Stimulated activated CD8-positive, alpha-beta memory T cell treated with anti-CD3 and anti-CD28 coated beads, Interleukin-4, amount 100 ng/mL, for 1 hour (primary cell): ENCODE results near the gene UGT1A1.

Experiments used
- DNase-seq, 2 donors: peaks; one replicate each; pipeline ENCODE4 v3.0.0-alpha.2; 2020; ENCODE audit warnings: low read depth in 2 of 2, low spot score in 1 of 2

The UGT1A1 gene

DNA sequence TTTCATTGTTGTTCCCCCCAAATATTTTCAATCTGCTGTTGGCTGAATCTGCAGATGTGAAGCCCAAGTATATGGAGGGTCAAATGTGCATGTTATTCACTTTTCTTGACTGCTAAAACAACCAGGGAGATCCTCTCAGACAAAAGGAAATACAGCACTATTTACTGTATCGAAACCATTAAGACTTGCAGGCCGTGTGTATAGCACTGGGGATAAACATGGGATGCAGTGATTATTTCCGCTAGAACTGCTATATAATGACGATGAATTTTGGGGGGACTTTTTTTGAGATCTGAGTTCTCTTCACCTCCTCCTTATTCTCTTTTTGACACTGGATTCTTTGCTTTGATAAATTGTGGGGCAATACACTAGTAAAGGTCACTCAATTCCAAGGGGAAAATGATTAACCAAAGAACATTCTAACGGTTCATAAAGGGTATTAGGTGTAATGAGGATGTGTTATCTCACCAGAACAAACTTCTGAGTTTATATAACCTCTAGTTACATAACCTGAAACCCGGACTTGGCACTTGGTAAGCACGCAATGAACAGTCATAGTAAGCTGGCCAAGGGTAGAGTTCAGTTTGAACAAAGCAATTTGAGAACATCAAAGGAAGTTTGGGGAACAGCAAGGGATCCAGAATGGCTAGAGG, 3.5 kb upstream of the UGT1A1 start:
- no peak for DNase-seq

DNA sequence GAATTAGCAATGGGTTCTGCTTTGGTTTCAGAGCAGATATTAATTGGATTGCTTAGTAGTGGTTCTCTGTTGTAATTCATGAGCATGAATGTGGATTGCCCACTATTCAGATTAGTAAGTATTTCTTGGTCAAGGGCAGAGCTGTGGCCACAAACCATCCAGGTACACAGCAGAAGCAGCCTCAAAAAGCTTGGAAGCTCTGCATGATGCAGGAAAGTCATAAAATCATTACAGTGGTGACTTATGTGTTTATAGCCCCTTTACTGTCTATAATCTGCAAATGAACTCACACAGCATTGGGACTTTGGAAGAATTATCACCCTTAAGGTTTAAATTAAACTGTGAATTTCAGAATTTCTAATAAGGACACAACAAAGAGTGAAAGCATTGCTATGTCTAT, 1.9 kb upstream of the UGT1A1 start:
- no peak for DNase-seq

DNA sequence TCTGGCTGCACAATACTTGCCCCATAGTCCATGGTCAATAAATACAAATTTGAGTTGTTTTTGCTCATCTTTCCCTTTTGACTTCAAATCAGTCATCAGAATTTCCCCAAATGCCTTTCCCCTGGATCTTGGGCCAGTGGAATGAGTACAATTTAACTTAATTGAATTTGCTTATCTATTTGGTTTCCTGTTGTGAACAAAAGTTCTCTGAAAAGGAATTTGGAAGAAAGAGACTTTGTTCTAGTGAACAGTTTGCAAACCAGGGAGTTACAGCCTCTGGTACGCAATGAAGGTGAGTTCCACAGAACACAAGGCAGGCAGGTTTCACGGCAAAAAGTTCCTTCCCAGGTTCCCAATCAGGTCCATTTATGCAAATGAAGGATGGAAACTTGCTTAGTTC, 1.2 kb upstream of the UGT1A1 start:
- DNase-seq: no peak

DNA sequence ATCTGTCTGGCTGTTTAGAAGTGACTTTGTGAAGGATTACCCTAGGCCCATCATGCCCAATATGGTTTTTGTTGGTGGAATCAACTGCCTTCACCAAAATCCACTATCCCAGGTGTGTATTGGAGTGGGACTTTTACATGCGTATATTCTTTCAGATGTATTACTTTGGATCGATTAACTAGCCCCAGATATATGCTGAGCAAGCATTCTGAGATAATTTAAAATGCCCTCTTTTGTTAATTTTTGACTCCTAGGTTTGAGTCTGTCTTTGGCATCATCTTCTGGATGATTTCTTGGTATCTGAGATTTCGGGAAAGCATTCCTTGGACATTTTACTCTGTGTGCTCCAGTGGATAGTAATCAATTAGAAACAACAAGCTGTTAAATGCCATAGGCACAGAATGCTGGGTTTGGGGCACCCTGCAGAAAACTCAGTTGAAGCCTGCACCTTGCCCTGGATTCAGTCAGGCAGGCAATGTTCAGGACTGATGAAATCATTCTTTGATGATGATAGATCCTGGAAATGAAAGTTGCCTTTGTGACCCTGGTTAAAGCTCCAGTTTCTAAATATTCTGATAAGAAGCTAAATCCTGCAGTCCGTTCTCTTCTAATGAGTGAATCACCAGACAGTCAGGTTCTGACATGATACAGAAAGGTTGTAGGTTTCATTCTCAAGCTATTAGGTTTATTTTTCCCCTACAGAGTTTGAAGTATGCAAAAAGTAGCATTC, 1.1 kb downstream of the UGT1A1 start:
- no peak for DNase-seq

DNA sequence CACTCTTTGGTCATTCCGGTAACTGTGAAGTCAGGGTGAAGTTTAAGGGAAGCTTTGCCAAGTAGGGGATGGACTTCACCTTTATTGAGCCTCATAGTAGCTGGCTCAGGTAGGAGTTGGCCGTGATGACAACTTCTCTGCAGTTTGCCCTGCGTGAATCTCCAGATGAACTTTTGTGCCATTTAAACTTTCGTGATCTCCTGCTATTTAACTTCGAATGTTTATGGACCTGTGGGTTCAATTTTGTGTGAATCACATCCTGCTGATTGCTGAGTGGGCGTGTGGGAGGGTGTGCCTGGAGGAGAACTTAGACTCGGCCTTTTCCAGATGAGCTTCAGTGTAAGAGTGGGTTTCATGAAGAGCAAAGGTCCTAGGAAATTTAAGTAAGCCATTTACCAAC, 4.2 kb downstream of the UGT1A1 start:
- DNase-seq: no peak

DNA sequence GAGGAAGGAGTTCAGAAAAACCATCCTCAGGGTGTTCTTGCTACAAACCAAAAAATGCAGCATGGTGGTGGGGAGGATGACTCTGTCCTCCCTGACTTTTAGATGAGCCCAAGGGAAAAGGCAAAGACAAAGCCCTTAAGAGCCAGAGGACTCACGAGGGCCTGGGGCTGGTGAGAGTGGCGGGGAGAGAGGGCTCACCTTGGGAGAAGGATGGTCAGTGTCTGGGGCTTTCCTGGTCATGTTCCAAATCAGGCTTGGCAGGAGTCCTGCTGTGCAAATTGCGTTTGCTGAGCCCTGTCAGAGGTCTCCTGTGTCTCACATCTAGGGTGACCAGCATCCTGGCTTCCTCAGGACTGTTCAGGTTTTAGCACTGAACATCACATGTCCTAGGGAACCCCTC, 4.7 kb downstream of the UGT1A1 start:
- DNase-seq: no peak

DNA sequence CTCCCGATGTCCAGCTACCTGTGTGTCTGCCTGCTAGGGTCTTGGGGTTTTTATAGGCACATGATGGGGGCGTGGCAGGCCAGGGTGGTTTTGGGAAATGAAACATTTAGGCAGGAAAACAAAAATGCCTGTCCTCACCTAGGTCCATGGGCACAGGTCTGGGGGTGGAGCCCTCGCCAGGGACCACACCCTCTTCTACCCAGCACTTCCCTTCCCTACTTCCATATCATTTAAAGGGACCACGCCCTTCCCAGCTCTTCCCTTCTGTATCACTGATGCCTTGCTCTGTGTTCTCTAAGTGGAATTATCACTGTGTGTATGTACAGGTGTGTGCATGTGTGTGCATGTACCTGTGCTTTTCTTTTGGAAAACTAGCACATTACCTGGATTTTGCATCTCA, 6.3 kb downstream of the UGT1A1 start:
- no peak for DNase-seq

DNA sequence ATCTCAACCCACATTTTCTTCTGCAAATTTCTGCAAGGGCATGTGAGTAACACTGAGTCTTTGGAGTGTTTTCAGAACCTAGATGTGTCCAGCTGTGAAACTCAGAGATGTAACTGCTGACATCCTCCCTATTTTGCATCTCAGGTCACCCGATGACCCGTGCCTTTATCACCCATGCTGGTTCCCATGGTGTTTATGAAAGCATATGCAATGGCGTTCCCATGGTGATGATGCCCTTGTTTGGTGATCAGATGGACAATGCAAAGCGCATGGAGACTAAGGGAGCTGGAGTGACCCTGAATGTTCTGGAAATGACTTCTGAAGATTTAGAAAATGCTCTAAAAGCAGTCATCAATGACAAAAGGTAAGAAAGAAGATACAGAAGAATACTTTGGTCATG, 8.0 kb downstream of the UGT1A1 start:
- no peak for DNase-seq

DNA sequence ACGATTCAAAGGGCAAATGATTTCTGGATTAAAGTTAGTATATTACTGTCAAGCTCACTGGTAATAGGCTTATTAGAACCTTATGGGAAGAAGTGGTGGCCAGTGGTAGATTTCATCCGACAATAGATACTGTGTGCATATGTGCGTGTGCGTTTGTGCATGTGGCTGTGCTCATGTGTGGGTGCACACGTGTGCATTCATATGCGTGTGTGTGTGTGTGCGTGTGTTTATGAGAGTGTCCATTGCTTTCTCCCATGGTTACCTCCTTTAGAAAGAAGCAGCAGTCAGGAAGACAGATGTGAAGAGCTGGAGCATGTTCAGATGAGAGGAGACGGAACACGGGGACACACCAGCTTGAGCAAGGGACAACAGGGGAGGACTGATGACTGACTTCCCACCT, 9.2 kb downstream of the UGT1A1 start:
- no peak for DNase-seq

DNA sequence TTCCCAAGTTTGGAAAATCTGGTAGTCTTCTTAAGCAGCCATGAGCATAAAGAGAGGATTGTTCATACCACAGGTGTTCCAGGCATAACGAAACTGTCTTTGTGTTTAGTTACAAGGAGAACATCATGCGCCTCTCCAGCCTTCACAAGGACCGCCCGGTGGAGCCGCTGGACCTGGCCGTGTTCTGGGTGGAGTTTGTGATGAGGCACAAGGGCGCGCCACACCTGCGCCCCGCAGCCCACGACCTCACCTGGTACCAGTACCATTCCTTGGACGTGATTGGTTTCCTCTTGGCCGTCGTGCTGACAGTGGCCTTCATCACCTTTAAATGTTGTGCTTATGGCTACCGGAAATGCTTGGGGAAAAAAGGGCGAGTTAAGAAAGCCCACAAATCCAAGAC, 12.1 kb downstream of the UGT1A1 start:
- DNase-seq: no peak

DNA sequence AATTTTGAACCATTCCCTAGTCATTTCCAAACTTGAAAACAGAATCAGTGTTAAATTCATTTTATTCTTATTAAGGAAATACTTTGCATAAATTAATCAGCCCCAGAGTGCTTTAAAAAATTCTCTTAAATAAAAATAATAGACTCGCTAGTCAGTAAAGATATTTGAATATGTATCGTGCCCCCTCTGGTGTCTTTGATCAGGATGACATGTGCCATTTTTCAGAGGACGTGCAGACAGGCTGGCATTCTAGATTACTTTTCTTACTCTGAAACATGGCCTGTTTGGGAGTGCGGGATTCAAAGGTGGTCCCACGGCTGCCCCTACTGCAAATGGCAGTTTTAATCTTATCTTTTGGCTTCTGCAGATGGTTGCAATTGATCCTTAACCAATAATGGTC, 12.5 kb downstream of the UGT1A1 start:
- no peak for DNase-seq

DNA sequence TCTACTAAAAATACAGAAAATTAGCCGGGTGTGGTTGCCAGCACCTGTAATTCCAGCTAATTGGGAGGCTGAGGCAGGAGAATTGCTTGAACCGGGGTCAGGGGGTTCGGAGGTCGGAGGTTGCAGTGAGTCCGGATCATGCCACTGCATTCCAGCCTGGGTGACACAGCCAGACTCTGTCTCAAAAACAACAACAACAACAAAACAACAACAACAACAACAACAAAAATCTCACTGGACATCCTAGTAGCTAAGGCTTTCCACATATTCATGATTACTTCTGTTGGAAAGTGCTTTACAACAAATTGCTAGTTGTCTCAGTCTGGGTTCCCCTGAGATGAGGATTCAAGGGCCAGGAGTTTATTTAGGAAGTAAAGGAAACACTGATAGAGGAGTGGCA, 13.8 kb downstream of the UGT1A1 start:
- no peak for DNase-seq

DNA sequence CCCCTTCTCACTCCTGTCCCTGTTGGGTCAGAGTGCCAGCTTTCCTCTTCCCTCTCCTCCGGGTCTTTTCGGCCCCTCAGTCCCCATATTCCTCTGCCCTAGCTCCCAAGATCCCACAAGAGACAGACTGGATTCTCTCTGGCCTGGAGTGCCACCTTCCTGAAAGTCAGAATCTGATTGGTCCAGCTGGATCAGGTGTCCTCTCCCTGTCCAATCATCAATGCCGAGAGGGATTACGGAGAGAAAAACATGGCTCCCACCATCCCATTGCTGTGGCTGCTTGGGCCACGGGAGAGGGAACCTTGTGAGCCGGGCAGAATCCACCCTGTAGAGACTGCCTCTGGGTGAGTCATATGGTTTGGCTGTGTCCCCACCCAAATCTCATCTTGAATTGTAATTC, 15.3 kb downstream of the UGT1A1 start:
- DNase-seq: no peak

DNA sequence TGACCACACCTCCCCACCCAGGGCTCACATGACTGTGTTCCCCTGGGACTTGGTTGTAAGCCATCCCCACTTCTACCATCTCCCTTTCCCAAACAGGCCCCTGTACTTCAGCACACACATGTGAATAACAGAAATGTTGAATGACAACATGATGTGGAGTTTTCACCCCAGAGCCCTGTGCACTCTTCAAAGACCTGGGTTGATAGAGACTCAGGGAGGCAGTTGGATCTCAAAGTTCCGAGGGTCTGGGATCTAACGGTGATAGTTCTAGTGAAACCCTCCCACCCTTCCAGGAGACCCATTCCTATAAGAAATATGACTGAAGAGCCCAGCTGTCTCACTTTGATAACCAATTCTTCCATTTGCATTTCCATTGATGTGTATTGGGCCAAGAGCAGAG, 18.0 kb downstream of the UGT1A1 start, which contains the start of gene MROH2A:
Gene MROH2A, plus strand, starts transcription at position 301 of the 400 bp plus-strand sequence. CDS start 1,029 bp downstream, outside the sequence.
- no peak for DNase-seq

DNA sequence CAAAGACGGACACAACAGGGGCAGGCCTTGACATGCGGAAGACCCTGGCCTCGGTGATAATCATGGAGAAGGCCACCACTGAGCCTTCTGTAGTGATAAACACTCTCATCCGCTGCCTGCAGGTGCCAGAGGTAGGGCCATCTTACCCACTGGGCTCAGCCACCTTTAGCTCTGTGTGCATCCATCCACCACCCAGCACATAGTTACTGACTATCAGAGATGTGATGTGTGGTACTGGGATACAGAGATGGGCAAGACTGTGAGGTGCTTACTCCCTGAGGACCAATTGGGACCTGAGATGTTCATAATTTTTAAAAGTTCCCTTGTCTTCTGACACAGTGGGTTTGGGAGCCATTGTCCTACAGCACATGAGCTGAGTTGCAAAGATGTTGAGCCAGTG, 19.7 kb downstream of the UGT1A1 start:
- no peak for DNase-seq

DNA sequence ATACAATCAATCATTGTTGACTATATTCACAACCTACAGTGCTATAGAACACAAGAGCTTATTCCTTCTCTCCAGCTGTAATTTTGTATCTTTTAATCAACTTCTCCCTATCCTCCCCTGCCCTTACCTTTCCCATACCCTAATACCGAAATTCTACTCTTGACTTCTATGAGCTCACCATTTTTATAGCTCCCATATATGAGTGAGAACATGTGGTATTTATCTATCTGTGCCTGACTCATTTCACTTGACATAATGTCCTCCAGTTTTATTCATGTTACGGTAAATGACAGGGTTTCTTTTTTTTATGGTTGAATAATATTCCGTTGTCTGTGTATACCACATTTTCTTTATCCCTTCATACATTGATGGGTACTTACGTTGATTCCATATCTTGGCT, 20.7 kb downstream of the UGT1A1 start:
- DNase-seq: no peak

DNA sequence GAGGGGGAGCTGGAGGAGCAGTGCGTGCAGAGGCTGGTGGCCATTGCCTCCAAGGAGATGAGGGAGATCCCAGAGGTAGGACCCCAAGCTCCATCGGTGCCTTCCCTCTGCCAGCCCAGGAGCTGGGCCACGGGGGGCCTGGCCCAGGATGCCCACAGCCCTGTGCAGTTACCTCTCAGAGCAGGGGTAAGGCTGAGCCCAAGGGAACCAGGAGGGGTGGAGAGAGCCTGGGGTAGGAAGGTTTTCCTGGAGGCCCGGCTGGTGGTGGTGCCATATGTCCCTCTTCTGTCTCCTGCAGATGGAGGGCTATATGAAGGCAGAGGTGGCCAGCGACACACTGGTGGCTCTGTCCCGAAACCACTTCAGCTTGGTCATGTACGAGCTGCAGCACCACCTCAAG, 29.5 kb downstream of the UGT1A1 start:
- no peak for DNase-seq

DNA sequence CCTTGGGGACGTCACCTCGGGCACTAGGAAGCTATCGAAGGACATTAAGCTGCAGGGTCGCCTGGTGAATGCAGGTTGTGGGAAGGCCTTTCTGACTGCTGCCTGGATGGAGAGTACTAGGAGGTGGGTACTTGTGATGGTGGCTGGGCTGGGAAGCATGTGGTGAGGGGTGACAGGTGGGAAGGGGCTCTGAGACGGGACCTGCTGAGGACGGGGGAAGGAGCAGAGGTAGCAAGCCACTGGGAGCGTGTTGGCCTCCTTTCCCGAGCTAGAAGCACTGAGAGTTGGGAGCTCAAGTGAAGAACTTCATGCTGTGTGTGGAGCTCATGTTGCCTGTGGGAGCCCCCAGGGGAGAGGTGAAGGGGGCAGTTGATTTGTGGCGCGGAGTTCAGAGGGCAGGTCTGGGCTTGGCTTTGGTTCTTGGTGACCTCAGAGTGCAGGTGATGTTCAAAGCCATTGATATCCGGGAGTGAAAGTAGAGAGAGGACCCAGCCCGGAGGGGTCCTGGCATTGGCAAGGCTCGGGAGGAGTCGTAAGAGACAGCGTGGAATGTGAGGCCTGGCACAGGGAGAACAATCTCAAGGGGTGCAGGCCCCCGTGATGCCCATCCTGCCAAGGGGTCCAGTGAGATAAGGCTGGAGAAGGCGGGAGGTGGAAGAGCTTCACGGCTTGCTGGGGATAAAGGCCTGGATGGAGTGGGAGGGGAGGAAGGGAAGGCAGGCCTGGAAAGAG, 31.2 kb downstream of the UGT1A1 start:
- DNase-seq: no peak

DNA sequence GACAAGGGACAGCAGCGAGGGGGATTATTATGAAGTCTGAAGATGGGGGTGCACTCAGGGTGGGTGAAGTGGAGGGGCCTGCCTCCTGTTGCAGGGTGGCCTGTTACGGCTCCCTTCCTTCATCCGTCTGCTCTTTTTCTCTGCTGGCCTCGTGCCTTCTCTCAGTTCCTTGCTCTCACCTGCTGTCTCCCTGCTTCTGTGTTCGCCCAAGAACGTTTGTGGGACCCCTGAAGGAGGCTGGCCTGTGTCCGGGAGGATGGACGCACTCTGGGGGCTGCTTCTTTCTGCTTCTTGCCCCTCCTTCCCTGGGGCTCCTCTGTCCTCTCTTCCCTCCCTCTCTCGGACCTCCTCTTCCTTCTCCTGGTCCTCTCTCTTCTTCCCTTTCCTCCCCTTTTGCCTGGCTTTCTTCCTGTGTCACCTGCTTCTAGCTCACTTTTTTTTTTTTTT, 31.8 kb downstream of the UGT1A1 start:
- DNase-seq: no peak

DNA sequence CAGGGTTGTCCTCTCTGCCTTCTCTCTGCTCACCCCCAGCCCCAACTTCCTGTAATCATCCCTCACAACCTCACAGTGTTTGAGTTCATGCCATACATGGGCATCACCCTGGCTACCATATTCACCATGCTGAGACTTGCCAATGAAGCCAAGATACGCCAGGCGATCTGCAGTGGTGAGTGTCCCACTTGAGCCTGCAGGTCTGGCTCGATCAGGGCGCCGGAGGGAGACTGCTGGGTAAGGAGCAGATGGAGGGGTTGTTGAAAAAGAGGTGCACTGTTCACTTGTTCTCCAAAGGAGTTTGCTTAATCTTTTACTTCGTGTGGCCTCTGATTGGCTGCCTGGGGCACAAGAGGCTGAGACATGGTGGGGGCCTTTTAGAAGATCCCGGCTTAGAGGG, 32.6 kb downstream of the UGT1A1 start:
- DNase-seq: no peak

DNA sequence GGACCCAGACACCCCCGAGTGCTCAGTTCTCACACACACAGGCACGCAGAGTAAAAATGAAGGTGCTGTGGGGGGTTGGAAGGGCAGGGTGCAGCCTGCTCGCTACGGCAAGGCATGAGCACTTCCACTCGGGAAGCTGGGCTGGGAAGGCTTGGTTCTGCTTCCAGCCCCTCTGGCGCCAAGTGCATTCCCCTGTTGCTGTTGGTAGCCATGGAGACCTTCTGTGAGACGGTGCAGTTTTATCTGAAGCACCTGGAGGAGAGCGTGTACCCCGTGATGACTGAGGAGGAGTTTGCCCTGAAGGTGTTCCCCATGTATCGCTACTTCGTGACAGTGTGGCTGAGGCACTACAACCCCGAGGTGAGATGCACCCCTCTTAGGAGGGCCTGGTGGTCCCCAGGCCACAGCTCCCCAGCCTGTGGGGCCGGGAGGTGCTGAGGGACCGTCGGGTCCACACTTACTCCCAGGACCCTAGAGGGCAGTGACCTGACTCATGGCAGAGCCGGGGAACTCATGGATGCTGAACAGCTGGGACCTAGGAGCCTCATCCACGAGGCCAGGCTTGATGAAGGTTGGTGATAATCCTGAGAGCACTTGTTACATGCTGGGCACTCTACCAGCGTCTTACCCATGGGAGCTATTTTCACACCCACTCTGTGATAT, 33.5 kb downstream of the UGT1A1 start:
- DNase-seq: no peak
